Keratinocyte (primary cell): Measurements from ENCODE around the gene HOXB5. TPM values are rescaled to one million over a fixed set of nuclear protein-coding genes. Genes with fewer than 3 reads are reported as not detected.

Source experiments
- DNase-seq: peaks from one replicate; pipeline ENCODE4 v3.0.0-alpha.2; 2011; ENCODE audit warnings: low read depth, missing footprints, low spot score
- FAIRE-seq: peaks from 2 replicates; lab custom pipeline; 2011; peaks lifted over from hg19 to GRCh38; lab: Jason Lieb, UNC
- H2AFZ ChIP-seq: 2 replicates; pipeline ENCODE4 v1.6.0; 2012; ENCODE audit warnings: low read length, control low read depth, inconsistent platforms; ENCODE audit not compliant: control insufficient read depth
- H3K27ac ChIP-seq: 2 replicates; pipeline ENCODE4 v1.5.1; 2011; ENCODE audit warnings: low read length; ENCODE audit not compliant: control insufficient read depth, insufficient read depth
- H3K27me3 ChIP-seq: 3 replicates; pipeline ENCODE4 v1.6.0; 2011; ENCODE audit warnings: low read length; ENCODE audit not compliant: control insufficient read depth, insufficient read depth; ENCODE audit errors: extremely low read depth
- H3K36me3 ChIP-seq, 2 experiments: 2 replicates in 1 of 2; 3 replicates in 1 of 2; pipeline ENCODE4 v1.5.1; 2011; ENCODE audit warnings: low read length in 2 of 2, mild to moderate bottlenecking in 1 of 2; ENCODE audit not compliant: control insufficient read depth in 2 of 2, insufficient read depth in 2 of 2; ENCODE audit errors: extremely low read depth in 1 of 2
- H3K4me1 ChIP-seq: 3 replicates; pipeline ENCODE4 v1.5.1; 2011; ENCODE audit warnings: low read length; ENCODE audit not compliant: control insufficient read depth, insufficient read depth; ENCODE audit errors: extremely low read depth
- H3K4me2 ChIP-seq: 3 replicates; pipeline ENCODE4 v1.6.0; 2011; ENCODE audit warnings: low read depth, low read length; ENCODE audit not compliant: control insufficient read depth, insufficient read depth; ENCODE audit errors: extremely low read depth
- H3K4me3 ChIP-seq, 3 experiments: fragments of 200-600 bp in 1 of 3; sonication (generic) in 1 of 3; 2 replicates in 2 of 3; 3 replicates in 1 of 3; pipeline ENCODE4 v1.5.1; 2011 to 2016; ENCODE audit warnings: low read length in 3 of 3, mild to moderate bottlenecking in 3 of 3, control low read depth in 2 of 3, inconsistent platforms in 1 of 3, low read depth in 1 of 3, mixed read lengths in 1 of 3, mixed run types in 1 of 3, moderate library complexity in 1 of 3; ENCODE audit not compliant: control insufficient read depth in 2 of 3, insufficient read depth in 2 of 3; ENCODE audit errors: extremely low read depth in 1 of 3
- H3K79me2 ChIP-seq: 2 replicates; pipeline ENCODE4 v1.6.0; 2012; ENCODE audit warnings: low read length; ENCODE audit not compliant: control insufficient read depth, insufficient read depth
- H3K9ac ChIP-seq: 3 replicates; pipeline ENCODE4 v1.6.0; 2011; ENCODE audit warnings: low read length; ENCODE audit not compliant: control insufficient read depth, insufficient read depth; ENCODE audit errors: extremely low read depth
- H3K9me1 ChIP-seq: 3 replicates; pipeline ENCODE4 v1.6.0; 2011; ENCODE audit warnings: low read length; ENCODE audit not compliant: control insufficient read depth, insufficient read depth; ENCODE audit errors: extremely low read depth
- H3K9me3 ChIP-seq: 2 replicates; pipeline ENCODE4 v1.5.1; 2012; ENCODE audit warnings: low read depth, low read length; ENCODE audit not compliant: control insufficient read depth
- H4K20me1 ChIP-seq: 3 replicates; pipeline ENCODE4 v1.6.0; 2011; ENCODE audit warnings: low read length; ENCODE audit not compliant: control insufficient read depth, insufficient read depth; ENCODE audit errors: extremely low read depth
- CTCF ChIP-seq, 3 experiments: IDR thresholded peaks in 1 of 3; conservative IDR thresholded peaks in 1 of 3; optimal IDR thresholded peaks in 1 of 3; 2 replicates in 2 of 3; 3 replicates in 1 of 3; pipeline versions ENCODE3 to v1.5.1; 2011; ENCODE audit warnings: low read length in 3 of 3, mild to moderate bottlenecking in 3 of 3, moderate library complexity in 2 of 3, control low read depth in 1 of 3, inconsistent platforms in 1 of 3; ENCODE audit not compliant: insufficient read depth in 2 of 3; ENCODE audit errors: extremely low read depth in 1 of 3
- EZH2 ChIP-seq: IDR thresholded peaks from one replicate; pipeline ENCODE4 v1.6.1; 2012; ENCODE audit warnings: inconsistent platforms, mild to moderate bottlenecking, low read length, moderate library complexity
- dilution Hi-C: fragments of 300-500 bp; cut with MboI; formaldehyde crosslinking; loops from one replicate; pipeline ENCODE4 v1.7.0; 2020; ENCODE audit warnings: low sequenced_read_pairs; ENCODE audit not compliant: extremely low pct_ligation_motif_present
- polyA plus RNA-seq, 5 experiments: library from polyadenylated mRNA; depleted of rRNA in 3 of 5; stranded (reverse) in 3 of 5; stranded (forward) in 1 of 5; unstranded in 1 of 5; fragments of >200 nt; gene quantifications; 1 replicate in 1 of 5; 2 replicates in 3 of 5; 3 replicates in 1 of 5; pipeline versions ENCODE4 v1.2.1 to v1.2.3, GENCODE V29; 2011 to 2012; ENCODE audit warnings: missing spikeins in 2 of 5, low read depth in 1 of 5, low replicate concordance in 1 of 5

HOXB5 gene
- polyA plus RNA-seq, 1 donor (not counting 4 experiments of a cell fraction or from before 2014, with no cell fraction given), result not detected

GRCh38 chr17:48554412-48555257 lies 38.9 kb downstream of the HOXB5 start:
- no peak overlapping the region for H3K27ac ChIP-seq
- no peaks in the 10 kb centered on the region for H3K9me3 ChIP-seq
- peaks cover 14% of the 10 kb centered on the region for H3K4me1 ChIP-seq
- peaks cover 24% of the 10 kb centered on the region for H3K27me3 ChIP-seq
- no peaks in the 10 kb centered on the region for H3K79me2 ChIP-seq
- no peaks in the 10 kb centered on the region for H4K20me1 ChIP-seq
- peak overlapping the region; percentile 22 for H3K9ac ChIP-seq
- dilution Hi-C loops, result no loop called here
- H3K9me1 ChIP-seq, result no peaks in the 10 kb centered on the region
- TF ChIP-seq CTCF (optimal IDR thresholded peaks at IDR 0.05 in 1 of 3, IDR thresholded peaks at IDR 0.05 in 1 of 3, conservative IDR thresholded peaks at IDR 0.05 in 1 of 3; ENCODE audit: extremely low read depth in 1 of 3, insufficient read depth in 2 of 3, low read length in 3 of 3) (no peak), EZH2 (no peak)
- peak overlapping the region in 1 of 3 experiments; percentile 17 for H3K4me3 ChIP-seq
- FAIRE-seq, result no peak
- peaks cover 0 to 3% of the 10 kb centered on the region in 2 experiments for H3K36me3 ChIP-seq
- DNase-seq, result no peak
- H2AFZ ChIP-seq, result no peak overlapping the region
- no peak overlapping the region for H3K4me2 ChIP-seq

DNA sequence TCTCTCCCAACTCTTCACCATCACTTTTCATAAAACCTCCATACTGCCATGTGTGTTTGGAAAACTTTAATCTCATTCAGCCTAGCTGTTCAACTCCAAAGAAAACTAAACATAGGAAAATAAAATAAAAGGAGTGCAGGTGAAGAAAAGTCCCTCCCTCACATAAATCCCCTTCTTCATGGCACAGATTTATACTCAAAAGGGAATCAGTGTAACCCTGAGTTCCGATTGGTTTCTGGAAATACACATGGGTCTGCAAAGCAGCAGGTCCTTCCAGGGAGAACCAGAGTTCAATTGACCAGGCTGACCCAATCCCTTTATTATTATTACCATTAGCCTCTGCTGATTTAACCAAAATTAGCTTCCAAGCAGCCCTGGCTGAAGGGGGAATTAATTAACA lies 39.8 kb downstream of the HOXB5 start:
- Histone ChIP-seq H3K27ac (no peak overlapping the region), H3K4me1 (peaks cover 14% of the 10 kb centered on the region), H3K9me3 (no peaks in the 10 kb centered on the region), H4K20me1 (no peaks in the 10 kb centered on the region), H3K4me2 (no peak overlapping the region), H3K9ac (no peak overlapping the region), H3K79me2 (no peaks in the 10 kb centered on the region), H2AFZ (no peak overlapping the region), H3K9me1 (no peaks in the 10 kb centered on the region), H3K36me3 (peaks cover 0 to 3% of the 10 kb centered on the region in 2 experiments), H3K4me3 (no peak overlapping the region), H3K27me3 (peaks cover 21% of the 10 kb centered on the region)
- FAIRE-seq (no peak), DNase-seq (no peak)
- dilution Hi-C loops, result no loop called here
- no peak for TF ChIP-seq EZH2
- TF ChIP-seq CTCF (optimal IDR thresholded peaks at IDR 0.05 in 1 of 3, IDR thresholded peaks at IDR 0.05 in 1 of 3, conservative IDR thresholded peaks at IDR 0.05 in 1 of 3; ENCODE audit: extremely low read depth in 1 of 3, insufficient read depth in 2 of 3, low read length in 3 of 3), result no peak
